HG02973 (cell line): ENCODE measurements around the gene RGS16.

Experiments
- ATAC-seq: cut with Tn5 transposase; IDR thresholded peaks from one replicate; pipeline ENCODE4 v1.9.1; 2021; ENCODE audit warnings: moderate library complexity; ENCODE audit not compliant: unreplicated experiment

RGS16 gene

DNA sequence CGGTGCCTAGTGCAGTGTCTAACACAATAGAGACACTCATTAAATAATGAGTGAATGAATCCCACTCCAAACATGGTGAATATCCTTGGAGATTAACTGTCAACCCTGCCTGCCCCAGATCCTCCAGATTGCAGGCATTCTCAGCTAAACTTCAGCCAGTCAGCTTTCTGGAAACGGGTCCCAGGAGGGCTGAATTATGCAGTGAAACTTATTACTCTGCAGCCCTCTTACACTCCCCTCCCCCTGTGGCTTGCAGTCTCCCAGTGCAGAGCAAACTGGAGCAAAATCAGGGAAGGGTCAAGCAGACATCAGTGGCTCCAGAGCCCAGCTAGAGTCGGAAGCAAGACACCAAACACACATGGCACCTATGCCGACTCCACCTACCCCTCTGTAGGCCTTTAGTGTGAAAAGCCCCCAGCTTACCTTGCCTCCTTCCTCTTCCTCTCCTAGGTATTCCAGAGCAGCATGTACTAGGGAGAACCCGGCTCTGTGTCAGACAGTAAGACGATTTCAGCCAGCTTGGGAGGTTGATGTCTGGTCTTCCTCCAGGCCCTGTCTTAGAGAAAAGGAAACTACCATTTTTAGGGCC, 6.5 kb upstream of the RGS16 start:
- ATAC-seq = no peak

DNA sequence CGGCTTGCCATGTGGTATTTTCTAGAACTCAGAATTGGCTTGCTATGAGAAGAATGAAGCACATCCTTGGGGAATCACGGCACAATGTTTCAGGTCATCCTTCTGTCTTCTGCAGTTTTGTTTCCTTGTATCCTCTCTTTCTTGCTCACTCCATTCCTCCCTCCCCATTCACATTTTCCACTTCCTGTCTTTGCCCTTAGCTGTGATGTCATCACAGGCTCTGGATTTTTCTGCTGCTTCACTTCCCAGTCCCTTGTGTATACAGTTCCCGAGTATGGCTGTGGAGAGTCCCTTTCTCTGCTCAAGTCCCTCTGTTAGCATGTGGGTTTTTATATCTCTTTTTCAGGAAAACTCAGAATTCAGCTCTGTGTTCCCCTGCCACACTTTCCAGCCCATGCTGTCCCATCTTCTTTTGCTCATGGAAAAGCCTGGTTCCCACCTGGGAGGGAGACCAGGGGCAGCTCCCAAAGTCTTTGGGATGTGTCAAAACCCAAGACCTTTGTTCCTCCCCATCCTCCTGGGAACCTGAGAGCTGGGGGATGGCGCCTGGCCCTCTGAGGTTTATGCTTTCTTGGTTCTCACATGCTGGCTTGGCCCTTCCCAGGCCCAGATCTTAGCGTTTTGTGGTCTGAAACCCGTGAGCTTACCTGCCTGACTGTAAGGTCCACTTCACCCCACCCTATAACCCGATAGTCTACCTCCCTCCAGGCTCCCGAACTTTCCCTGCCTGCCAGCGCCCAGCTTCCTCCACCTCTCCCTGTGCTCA, 4.8 kb upstream of the RGS16 start:
- ATAC-seq = no peak

DNA sequence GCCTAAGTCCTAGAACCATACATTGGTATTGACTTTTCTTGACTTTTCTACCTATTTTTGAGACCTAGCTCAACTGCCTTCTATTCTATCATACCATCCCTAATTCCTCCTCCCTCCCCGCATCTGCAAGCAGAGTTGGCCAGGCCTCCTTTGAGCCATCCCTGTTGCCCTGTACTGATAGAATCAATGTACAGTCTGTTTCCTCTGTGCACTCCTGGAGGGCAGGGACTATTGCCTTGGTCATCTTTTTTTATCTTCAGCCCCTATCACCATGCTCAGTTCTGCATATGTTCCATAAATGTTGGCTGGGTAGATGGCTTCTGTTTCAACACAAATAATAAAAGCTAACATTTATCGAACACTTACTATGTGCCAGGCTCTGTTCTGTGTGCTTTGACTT, 4.0 kb upstream of the RGS16 start:
- no peak for ATAC-seq

- no peak for ATAC-seq
These were observed 3.4 kb upstream of the RGS16 start for GRCh38 chr1:182607566-182607965.

- ATAC-seq = peak; percentile 4
These were observed 479 bp downstream of the RGS16 start for GRCh38 chr1:182603646-182604174.

DNA sequence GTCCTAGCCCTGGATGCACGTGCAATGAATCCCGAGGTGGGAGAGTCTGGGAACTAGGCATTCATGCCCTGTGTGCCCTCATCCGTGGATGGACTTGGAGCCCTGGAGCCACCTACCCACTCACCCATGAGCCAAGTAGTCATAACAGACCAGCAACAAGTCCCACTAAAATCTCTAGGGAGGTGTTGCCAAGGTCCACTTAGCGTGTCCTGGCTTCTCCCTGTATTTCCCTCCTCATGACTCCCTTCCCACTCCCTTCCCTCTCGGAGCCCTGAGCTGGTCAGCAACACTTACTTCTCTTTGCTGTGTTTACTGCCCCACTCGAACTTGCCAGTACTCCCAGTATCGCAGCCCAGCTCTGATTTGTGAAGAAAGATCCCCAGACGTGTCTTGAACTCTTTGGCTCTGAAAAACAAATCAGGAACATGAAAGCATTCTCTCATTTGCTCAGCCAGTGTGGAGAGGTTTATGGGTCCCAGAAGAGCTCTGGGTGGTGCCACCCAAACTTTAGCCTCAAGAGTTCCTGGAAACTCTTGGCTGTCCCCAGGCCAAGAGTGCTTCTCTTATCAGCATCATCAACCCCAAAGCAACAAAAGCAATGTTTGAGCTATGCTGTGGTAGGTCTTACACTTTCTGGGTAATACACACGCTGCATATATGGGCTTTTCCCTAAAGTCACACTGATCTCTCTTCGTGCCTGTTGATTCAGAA, 1.1 kb downstream of the RGS16 start:
- ATAC-seq = no peak

DNA sequence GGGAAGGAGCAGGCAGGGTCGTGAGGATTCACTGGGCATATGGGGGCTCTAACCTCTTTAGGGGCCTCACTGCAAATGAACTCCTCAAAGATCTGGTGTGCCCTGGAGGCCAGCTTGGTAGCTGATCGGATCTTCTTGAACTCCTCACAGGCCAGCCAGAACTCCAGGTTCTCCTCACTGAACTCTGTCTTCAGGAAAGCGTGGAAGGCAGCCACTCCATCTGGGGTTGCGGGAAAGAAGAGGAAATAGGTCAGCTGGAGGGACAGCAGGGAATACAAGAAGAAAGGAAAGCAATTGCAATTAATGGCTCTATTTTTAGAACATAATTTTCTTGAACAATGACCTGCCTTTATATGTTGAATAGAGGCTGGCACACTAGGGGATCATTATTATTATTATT, 2.3 kb downstream of the RGS16 start:
- ATAC-seq = no peak

GRCh38 chr1:182601416-182601786, 2.8 kb downstream of the RGS16 start:
- no peak for ATAC-seq

DNA sequence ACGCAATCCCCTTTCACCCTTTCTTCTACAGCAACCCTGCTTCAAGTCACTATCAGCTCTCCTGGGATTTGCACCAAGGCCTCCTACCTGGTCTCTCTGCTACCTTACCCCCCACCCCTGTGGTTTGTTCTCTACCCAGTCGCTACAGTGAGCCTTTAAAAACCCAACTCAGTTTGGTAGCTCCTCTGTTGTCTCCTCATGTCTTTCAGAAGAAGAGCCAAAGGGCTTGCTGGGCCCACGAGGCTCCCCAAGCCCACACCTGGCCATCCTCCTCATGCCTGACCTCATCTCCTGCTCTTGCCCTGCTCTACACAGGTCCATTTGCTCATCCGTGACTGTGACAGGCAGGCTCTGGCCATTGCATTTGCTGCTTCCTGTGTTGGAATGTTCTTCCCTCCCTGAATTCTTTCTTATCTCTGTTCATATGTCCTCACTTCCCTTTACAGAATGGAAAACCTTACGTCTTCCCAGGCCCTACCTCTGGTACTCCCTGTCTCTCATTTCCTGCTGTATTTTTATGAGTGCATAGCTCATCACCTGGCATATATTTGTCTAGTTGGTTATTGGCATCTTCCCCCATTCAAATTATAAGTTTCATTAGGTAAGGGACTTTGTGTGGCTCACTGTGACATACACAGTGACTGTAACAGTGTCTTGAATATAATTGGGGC, 3.3 kb downstream of the RGS16 start:
- no peak for ATAC-seq

- ATAC-seq = no peak
These were observed 4.0 kb downstream of the RGS16 start for GRCh38 chr1:182600036-182600713.

GRCh38 chr1:182599339-182599738, 4.8 kb downstream of the RGS16 start:
- ATAC-seq = no peak

- no peak for ATAC-seq
These were observed 5.9 kb downstream of the RGS16 start for GRCh38 chr1:182598296-182598695.

DNA sequence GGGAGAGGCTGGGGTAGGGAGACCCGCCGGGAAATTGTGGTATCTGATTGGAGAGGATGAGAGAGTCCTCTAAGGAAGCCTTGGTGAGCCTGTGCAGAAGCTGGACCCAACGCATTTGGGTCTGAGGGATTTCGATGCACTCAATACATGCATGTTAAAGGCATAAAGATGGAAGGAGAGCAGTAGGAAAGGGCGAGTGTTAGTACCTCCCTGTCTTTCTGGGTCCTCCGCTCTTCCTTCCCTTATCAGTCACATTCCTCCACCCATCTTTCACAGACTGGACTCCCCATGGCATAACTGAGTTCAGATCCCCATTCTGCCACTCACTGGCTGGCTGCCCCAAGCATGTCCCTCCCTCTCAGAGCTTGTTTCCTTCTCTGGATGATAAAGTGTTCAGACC, 7.3 kb downstream of the RGS16 start:
- no peak for ATAC-seq

DNA sequence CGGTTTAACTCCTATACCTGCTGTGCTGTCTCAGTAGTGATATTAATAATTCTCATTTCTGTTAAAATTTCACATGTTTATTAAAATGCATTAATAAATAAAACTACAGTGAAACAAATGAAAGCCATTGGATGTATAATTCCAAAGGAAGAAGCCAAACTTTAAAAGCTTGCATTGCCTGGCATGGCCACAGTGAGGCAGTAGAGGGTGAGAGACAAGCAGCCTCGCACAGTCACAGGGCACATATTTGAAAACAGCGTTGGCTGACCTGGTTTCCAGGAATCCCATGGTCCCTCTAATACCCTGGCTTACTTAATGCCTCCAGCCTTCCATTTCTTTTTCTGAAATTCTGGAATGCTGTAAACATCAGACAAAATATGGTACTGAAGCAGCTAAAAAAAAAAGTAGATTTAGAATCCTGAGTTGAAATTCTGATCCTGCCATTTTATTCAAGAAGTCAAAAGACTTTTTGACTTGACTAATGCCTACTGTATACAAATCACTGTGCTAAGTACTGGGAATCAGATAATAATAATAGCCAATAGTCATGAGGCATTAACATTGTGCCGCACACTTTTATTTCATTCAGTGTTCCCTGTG, 8.4 kb downstream of the RGS16 start:
- ATAC-seq = no peak

GRCh38 chr1:182589931-182590330, 14.3 kb downstream of the RGS16 start:
- ATAC-seq = no peak

- ATAC-seq = no peak
These were observed 14.7 kb downstream of the RGS16 start for GRCh38 chr1:182589520-182589919.

DNA sequence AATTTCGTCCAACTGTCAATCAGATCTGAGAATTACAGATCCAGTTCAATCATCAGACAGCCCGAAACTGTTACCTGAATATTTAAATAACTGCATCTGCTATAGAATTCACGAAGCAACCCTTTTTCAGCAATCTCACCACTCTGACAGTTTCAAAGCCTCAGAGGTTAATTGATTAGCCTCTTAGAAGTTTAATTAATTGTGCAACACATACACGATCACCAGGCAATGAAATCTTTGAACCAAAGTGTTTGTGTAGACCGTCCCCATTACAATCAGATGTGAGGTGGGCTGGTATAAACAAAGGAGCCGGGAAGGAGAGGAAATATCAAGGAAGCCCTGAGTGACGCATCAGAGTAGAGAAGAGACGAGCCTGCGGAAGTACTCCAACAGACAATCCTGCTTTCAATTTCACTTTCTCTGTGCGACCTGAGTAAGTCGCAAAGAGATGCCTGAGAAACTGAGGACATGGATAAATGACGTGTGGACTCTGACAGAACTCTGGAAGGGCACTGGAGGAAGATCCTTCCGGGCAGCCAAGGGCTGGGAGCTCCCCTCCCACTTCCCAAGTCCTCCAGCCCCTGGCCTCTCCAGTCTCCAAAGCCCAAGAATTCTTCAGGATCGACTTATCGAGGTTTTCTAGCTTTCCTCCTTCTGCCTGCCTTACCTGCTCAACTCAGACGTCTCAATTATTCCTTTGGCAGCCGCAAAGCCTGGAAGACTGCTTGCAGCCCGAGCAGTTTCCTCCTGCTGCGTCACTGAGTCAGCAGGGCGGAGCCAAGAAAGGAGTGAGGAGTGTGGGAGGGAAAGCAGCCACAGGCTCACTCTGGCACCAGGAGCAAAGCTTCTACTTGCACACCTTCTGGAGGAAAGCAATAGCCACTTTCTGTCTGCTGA, 15.4 kb downstream of the RGS16 start, which contains the start of gene RNASEL:
Gene RNASEL (minus strand): TSS at position 757 of the 897 bp plus-strand sequence. CDS start 2,450 bp downstream, outside the sequence.
- ATAC-seq = peak; percentile 79

GRCh38 chr1:182587666-182588499, 16.3 kb downstream of the RGS16 start:
- ATAC-seq = no peak
